A549 (cell line): Measurements from ENCODE around the gene F13B. TPM values are rescaled to one million over a fixed set of nuclear protein-coding genes. Genes with fewer than 3 reads are reported as not detected.

Experiments
- ATAC-seq, 2 experiments: fragments of 200-7000 bp in 1 of 2; fragments of >200 bp in 1 of 2; cut with Nextera tagmentation in 1 of 2; cut with Tn5 transposase in 1 of 2; 3 replicates each; pipeline versions ENCODE4 v1.8.0 to v1.9.1; 2018 to 2020; ENCODE audit warnings: mild to moderate bottlenecking in 1 of 2, moderate library complexity in 1 of 2
- CTCF ChIA-PET: fragments of 300-600 bp; sonication (Branson Sonifier 250); formaldehyde crosslinking; extraction: SDS; loops from one replicate; lab custom pipeline; 2021; ENCODE audit warnings: antibody characterized with exemption, inconsistent platforms; lab: Yijun Ruan, JAX
- POLR2A ChIA-PET: fragments of 350-600 bp; formaldehyde crosslinking; extraction: SDS; loops from one replicate; lab custom pipeline; 2021; ENCODE audit warnings: antibody characterized with exemption, inconsistent platforms; lab: Yijun Ruan, JAX
- DNase-seq, 2 experiments: peaks; one replicate each; pipeline versions ENCODE4 v3.0.0 to v3.0.0-alpha.2; 2011 to 2016; ENCODE audit warnings: low read depth in 1 of 2, low spot score in 1 of 2
- FAIRE-seq: peaks from 2 replicates; lab custom pipeline; 2011; peaks lifted over from hg19 to GRCh38; lab: Jason Lieb, UNC
- H3K27ac ChIP-seq, 2 experiments: fragments of >200 bp; sonication (Bioruptor Twin); formaldehyde crosslinking; 3 replicates each; pipeline ENCODE4 v1.5.1; 2016 to 2017
- H3K4me1 ChIP-seq: fragments of >200 bp; sonication (Bioruptor Twin); formaldehyde crosslinking; 3 replicates; pipeline ENCODE4 v1.6.1; 2016
- H3K4me2 ChIP-seq: fragments of >200 bp; sonication (Bioruptor Twin); formaldehyde crosslinking; 3 replicates; pipeline ENCODE4 v1.6.1; 2016
- H3K4me3 ChIP-seq: fragments of >200 bp; sonication (Bioruptor Twin); formaldehyde crosslinking; 3 replicates; pipeline ENCODE4 v1.5.1; 2016
- H3K9me3 ChIP-seq: fragments of >200 bp; sonication (Bioruptor Twin); formaldehyde crosslinking; 3 replicates; pipeline ENCODE4 v1.6.1; 2016
- BCL3 ChIP-seq: fragments of >200 bp; sonication (Bioruptor Twin); formaldehyde crosslinking; IDR thresholded peaks from 3 replicates; pipeline ENCODE4 v1.6.1; 2016
- BHLHE40 ChIP-seq: IDR thresholded peaks from 2 replicates; pipeline ENCODE4 v1.6.1; 2012; ENCODE audit warnings: low read depth, low read length, inconsistent platforms
- CBX2 ChIP-seq: fragments of 200-600 bp; sonication (generic); IDR thresholded peaks from 2 replicates; pipeline ENCODE4 v1.6.1; 2016; ENCODE audit warnings: low read depth, mild to moderate bottlenecking, borderline replicate concordance
- CHD2 ChIP-seq: fragments of 150-350 bp; IDR thresholded peaks from 2 replicates; pipeline ENCODE4 v1.6.1; 2014; ENCODE audit warnings: low read length; ENCODE audit not compliant: partially characterized antibody
- EP300 ChIP-seq, 2 experiments: fragments of >200 bp; sonication (Bioruptor Twin); formaldehyde crosslinking; IDR thresholded peaks; 2 replicates in 1 of 2; 3 replicates in 1 of 2; pipeline ENCODE4 v1.6.1; 2016 to 2017
- ESRRA ChIP-seq: fragments of 150-350 bp; IDR thresholded peaks from 2 replicates; pipeline ENCODE4 v1.6.1; 2014; ENCODE audit warnings: mild to moderate bottlenecking, low read length, borderline replicate concordance
- FOSL2 ChIP-seq, 2 experiments: fragments of 450-650 bp in 1 of 2; fragments of >200 bp in 1 of 2; sonication (Bioruptor Twin) in 1 of 2; formaldehyde crosslinking; IDR thresholded peaks; 2 replicates each; pipeline versions ENCODE4 v1.5.0 to v1.6.1; 2016 to 2020; ENCODE audit warnings: mild to moderate bottlenecking in 1 of 2, moderate library complexity in 1 of 2
- FOXS1 ChIP-seq: fragments of 250-450 bp; sonication (Bioruptor Pico); IDR thresholded peaks from 2 replicates; pipeline ENCODE4 v1.5.0; 2020; ENCODE audit warnings: mild to moderate bottlenecking, moderate library complexity
- GATA3 ChIP-seq: IDR thresholded peaks from 2 replicates; pipeline ENCODE4 v1.6.1; 2012; ENCODE audit warnings: borderline replicate concordance
- HOXB5 ChIP-seq: fragments of 250-450 bp; sonication (Bioruptor Pico); IDR thresholded peaks from 2 replicates; pipeline ENCODE4 v1.5.0; 2020; ENCODE audit warnings: mild to moderate bottlenecking, moderate library complexity
- MAX ChIP-seq: IDR thresholded peaks from 2 replicates; pipeline ENCODE4 v1.6.1; 2012
- MYC ChIP-seq: IDR thresholded peaks from 2 replicates; pipeline ENCODE4 v1.6.1; 2012; ENCODE audit warnings: mild to moderate bottlenecking, inconsistent platforms, low read length, improper control_type of control experiment, borderline replicate concordance
- NFE2L2 ChIP-seq: fragments of 150-350 bp; conservative IDR thresholded peaks from 2 replicates; pipeline ENCODE4 v1.6.1; 2014; ENCODE audit warnings: low read length
- NPAS2 ChIP-seq: fragments of 250-450 bp; sonication (Bioruptor Pico); IDR thresholded peaks from 2 replicates; pipeline ENCODE4 v1.8.0; 2022; ENCODE audit warnings: mild to moderate bottlenecking, moderate library complexity, borderline replicate concordance
- PBX3 ChIP-seq: IDR thresholded peaks from 2 replicates; pipeline ENCODE4 v1.6.1; 2012
- PHF8 ChIP-seq: fragments of 200-600 bp; sonication (generic); IDR thresholded peaks from 2 replicates; pipeline ENCODE4 v1.6.1; 2016; ENCODE audit warnings: low read depth, mild to moderate bottlenecking, antibody characterized with exemption, moderate library complexity, borderline replicate concordance
- POLR2A ChIP-seq: IDR thresholded peaks from 2 replicates; pipeline ENCODE4 v1.6.1; 2012; ENCODE audit warnings: mild to moderate bottlenecking, low read length
- RAD21 ChIP-seq, 2 experiments: fragments of >200 bp in 1 of 2; sonication (Bioruptor Twin) in 1 of 2; formaldehyde crosslinking in 1 of 2; IDR thresholded peaks in 1 of 2; conservative IDR thresholded peaks in 1 of 2; 2 replicates in 1 of 2; 3 replicates in 1 of 2; pipeline ENCODE4 v1.6.1; 2012 to 2018; ENCODE audit warnings: inconsistent platforms in 1 of 2
- RARB ChIP-seq: fragments of 250-450 bp; sonication (Bioruptor Pico); IDR thresholded peaks from 2 replicates; pipeline ENCODE4 v1.8.0; 2021; ENCODE audit warnings: mild to moderate bottlenecking, moderate library complexity
- RCOR1 ChIP-seq: fragments of 150-350 bp; IDR thresholded peaks from 2 replicates; pipeline ENCODE4 v1.6.1; 2014; ENCODE audit warnings: antibody characterized with exemption, low read length, low read depth
- REST ChIP-seq: fragments of 200-600 bp; sonication (generic); IDR thresholded peaks from 2 replicates; pipeline ENCODE4 v1.6.1; 2016; ENCODE audit warnings: antibody characterized with exemption, mild to moderate bottlenecking, moderate library complexity
- RNF2 ChIP-seq: fragments of 200-600 bp; sonication (generic); IDR thresholded peaks from 2 replicates; pipeline ENCODE4 v1.6.1; 2016; ENCODE audit warnings: low read depth, mild to moderate bottlenecking, antibody characterized with exemption, moderate library complexity, borderline replicate concordance
- SMC3 ChIP-seq: fragments of >200 bp; sonication (Bioruptor Twin); formaldehyde crosslinking; IDR thresholded peaks from 3 replicates; pipeline ENCODE4 v1.6.1; 2018; ENCODE audit warnings: inconsistent platforms
- ZC3H11A ChIP-seq: fragments of 450-650 bp; IDR thresholded peaks from 2 replicates; pipeline ENCODE4 v1.6.1; 2014; ENCODE audit warnings: antibody characterized with exemption, mild to moderate bottlenecking
- ZFP36 ChIP-seq: fragments of 450-650 bp; IDR thresholded peaks from 2 replicates; pipeline ENCODE4 v1.6.1; 2014; ENCODE audit warnings: borderline replicate concordance; ENCODE audit not compliant: partially characterized antibody
- ZSCAN20 ChIP-seq: fragments of 250-450 bp; sonication (Bioruptor Pico); IDR thresholded peaks from 2 replicates; pipeline ENCODE4 v1.8.0; 2022; ENCODE audit warnings: mild to moderate bottlenecking, moderate library complexity
- WGBS: methylation state at CpG from one replicate; pipeline ENCODE4 v1.1.6; 2017; ENCODE audit errors: missing lambda C conversion rate; 5-methylcytosine and 5-hydroxymethylcytosine counted together
- polyA plus RNA-seq, 4 experiments: library from polyadenylated mRNA; depleted of rRNA in 3 of 4; stranded (reverse); fragments of >200 nt; fragmentation: RNase III in 1 of 4; extraction: RNeasy Plus Mini Kit Qiagen cat#74134 plus additional on column Dnase treatment in 1 of 4; gene quantifications; 2 replicates in 3 of 4; 3 replicates in 1 of 4; pipeline ENCODE4 v1.2.3, GENCODE V29; 2011 to 2017

Gene F13B
- polyA plus RNA-seq, 2 of the 4 experiments (the other 2 are of a cell fraction), result 0.19 to 0.75 TPM

- WGBS, result 91% methylated on average over 3 of the region's 3 CpGs
- FAIRE-seq (no peak), DNase-seq (no peak), ATAC-seq (no peak)
- Histone ChIP-seq H3K27ac (no peak overlapping the region), H3K4me3 (no peak overlapping the region), H3K4me1 (peaks cover 7% of the 10 kb centered on the region; the same call in 1 of the 3 replicates), H3K9me3 (no peaks in the 10 kb centered on the region), H3K4me2 (no peak overlapping the region)
- TF ChIP-seq ZSCAN20 (CRISPR knock-in tag), result no peak
- TF ChIP-seq PBX3, result no peak
- no peak for TF ChIP-seq RAD21 (conservative IDR thresholded peaks at IDR 0.05 in 1 of 2, IDR thresholded peaks at IDR 0.05 in 1 of 2)
- TF ChIP-seq BCL3, result no peak
- no peak for TF ChIP-seq RARB
- no peak for TF ChIP-seq FOXS1 (CRISPR knock-in tag)
- no peak for TF ChIP-seq POLR2A
- TF ChIP-seq ZC3H11A, result no peak
- TF ChIP-seq HOXB5 (CRISPR knock-in tag), result no peak
- TF ChIP-seq REST, result no peak
- no peak for TF ChIP-seq ESRRA
- TF ChIP-seq CBX2, result no peak
- no peak for TF ChIP-seq SMC3
- no peak for TF ChIP-seq RNF2
- no peak for TF ChIP-seq NPAS2 (CRISPR knock-in tag)
- TF ChIP-seq ZFP36, result no peak
- no peak for TF ChIP-seq CHD2
- TF ChIP-seq MYC, result no peak
- TF ChIP-seq BHLHE40, result no peak
- CTCF ChIA-PET, result no interaction called here
- POLR2A ChIA-PET, result no interaction called here
These were observed 33.6 kb upstream of the F13B start for GRCh38 chr1:197100677-197101076.

- ChIA-PET CTCF (no interaction called here), POLR2A (no interaction called here)
- H3K4me3 ChIP-seq, result no peak overlapping the region
- no peak for DNase-seq
- H3K4me1 ChIP-seq, result peaks cover 7% of the 10 kb centered on the region; the same call in 1 of the 3 replicates
- ATAC-seq, result no peak
- no peak overlapping the region for H3K4me2 ChIP-seq
- H3K27ac ChIP-seq, result no peak overlapping the region
- no peak for FAIRE-seq
- H3K9me3 ChIP-seq, result no peaks in the 10 kb centered on the region
- TF ChIP-seq PHF8, result no peak
- TF ChIP-seq ZC3H11A, result no peak
- no peak for TF ChIP-seq NPAS2 (CRISPR knock-in tag)
- no peak for TF ChIP-seq GATA3
- TF ChIP-seq BCL3, result no peak
- no peak for TF ChIP-seq MAX
- TF ChIP-seq CHD2, result no peak
- no peak for TF ChIP-seq EP300 (IDR thresholded peaks at IDR 0.05)
- no peak for TF ChIP-seq MYC
- no peak for TF ChIP-seq ESRRA
- no peak for TF ChIP-seq RNF2
- TF ChIP-seq FOSL2 (IDR thresholded peaks at IDR 0.05), result no peak
- TF ChIP-seq FOSL2 (CRISPR knock-in tag; IDR thresholded peaks at IDR 0.05), result no peak
- TF ChIP-seq POLR2A, result no peak
- no peak for TF ChIP-seq NFE2L2
- no peak for TF ChIP-seq REST
- TF ChIP-seq RCOR1, result no peak
These were observed 32.4 kb upstream of the F13B start for GRCh38 chr1:197099444-197099843.
